ENCODE measurements around the gene NUDT14.
A peak's percentile ranks its signal among the peaks of the same experiment; 100 is the strongest.

The NUDT14 gene

DNA sequence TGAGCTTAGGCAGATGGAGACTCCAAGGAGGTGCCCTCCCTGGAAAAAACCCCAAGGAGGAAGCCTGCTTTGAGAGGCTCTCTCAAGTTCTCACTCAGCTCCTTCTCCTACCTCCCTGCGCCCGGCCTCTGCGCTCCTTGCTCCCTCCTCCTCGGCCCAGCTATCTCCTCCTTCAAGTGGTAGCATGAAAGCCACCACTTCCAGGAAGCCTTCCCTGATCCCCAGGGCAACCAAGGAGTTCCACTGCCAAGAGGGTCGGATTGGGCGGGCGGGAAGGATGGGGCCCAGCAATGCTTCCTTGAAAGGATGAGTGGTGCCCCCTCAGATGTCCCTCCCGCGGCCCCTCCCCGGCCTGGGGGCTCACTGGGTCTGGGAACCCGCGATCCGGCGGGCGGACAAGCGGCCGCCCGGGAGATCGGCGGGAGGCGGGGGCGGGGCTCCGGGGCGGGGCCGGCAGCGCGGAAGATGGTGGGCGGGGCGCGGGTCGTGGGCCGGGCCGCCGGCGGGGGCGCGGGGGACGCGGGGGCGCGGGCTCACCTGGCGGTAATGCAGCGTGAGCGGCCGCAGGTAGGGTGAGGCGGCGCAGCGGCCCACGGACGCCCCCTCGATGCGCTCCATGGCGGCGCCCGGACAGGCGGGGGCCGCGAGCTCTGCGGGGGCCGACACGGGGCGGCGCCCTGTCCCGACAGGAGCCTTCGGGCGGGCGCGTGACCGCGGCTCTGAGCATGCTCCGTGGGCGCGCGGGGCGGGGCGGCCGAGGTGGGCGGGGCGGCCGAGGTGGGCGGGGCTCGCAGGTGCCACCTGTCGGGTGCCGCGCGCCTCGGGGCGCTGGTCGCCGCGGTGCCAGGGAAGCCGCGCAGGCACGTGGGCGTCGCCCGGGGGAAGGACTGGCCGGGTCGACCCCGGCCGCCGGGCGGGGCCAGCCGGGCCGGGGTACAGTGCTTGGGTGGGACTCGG lies at the start of gene NUDT14:
Gene NUDT14 (minus strand): TSS at position 721 of the 957 bp plus-strand sequence. CDS start 103 bp downstream, at position 618.
- H3K4me3 ChIP-seq (ENCODE audit: low read depth, low read length), result peak within 1 kb of the TSS; percentile 57
- TF ChIP-seq, protein P1, sequence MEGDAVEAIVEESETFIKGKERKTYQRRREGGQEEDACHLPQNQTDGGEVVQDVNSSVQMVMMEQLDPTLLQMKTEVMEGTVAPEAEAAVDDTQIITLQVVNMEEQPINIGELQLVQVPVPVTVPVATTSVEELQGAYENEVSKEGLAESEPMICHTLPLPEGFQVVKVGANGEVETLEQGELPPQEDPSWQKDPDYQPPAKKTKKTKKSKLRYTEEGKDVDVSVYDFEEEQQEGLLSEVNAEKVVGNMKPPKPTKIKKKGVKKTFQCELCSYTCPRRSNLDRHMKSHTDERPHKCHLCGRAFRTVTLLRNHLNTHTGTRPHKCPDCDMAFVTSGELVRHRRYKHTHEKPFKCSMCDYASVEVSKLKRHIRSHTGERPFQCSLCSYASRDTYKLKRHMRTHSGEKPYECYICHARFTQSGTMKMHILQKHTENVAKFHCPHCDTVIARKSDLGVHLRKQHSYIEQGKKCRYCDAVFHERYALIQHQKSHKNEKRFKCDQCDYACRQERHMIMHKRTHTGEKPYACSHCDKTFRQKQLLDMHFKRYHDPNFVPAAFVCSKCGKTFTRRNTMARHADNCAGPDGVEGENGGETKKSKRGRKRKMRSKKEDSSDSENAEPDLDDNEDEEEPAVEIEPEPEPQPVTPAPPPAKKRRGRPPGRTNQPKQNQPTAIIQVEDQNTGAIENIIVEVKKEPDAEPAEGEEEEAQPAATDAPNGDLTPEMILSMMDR (IDR thresholded peaks at IDR 0.05; ENCODE audit: low read depth, low read length, missing control alignments), result no peak
- DNase-seq (ENCODE audit: low read depth), result no peak

DNA sequence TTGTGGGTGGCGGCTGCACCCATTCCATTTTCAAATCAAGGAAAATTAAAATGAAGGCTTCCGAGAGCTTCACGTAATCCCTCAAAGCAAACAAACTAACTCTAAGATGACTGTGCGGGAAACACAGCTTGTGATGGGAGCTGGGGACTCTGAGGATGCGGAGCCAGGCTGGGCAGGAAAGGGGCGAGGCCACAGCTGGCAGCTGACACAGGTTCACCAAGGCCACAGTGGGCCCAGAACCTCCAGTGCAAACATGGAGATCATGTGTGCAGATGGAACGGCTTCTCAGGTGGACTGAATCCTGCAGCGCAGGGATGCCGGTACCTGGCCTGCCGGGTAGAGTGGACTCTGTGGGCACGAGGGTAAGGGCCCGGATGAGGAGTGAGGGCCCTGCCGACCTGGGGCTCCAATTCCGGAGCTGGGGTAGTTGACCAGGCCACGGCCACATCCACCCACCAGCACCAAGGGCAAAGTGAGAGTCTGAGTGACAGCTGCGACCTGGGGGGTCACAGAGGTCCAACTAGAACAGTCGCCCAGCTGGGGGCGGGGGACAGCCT lies 48.1 kb upstream of the NUDT14 start:
- no peak overlapping the region for H3K4me3 ChIP-seq (ENCODE audit: low read depth, low read length)
- TF ChIP-seq, protein P1 (IDR thresholded peaks at IDR 0.05; ENCODE audit: low read depth, low read length, missing control alignments), result no peak
- DNase-seq (ENCODE audit: low read depth), result no peak

- TF ChIP-seq, protein P1 (IDR thresholded peaks at IDR 0.05; ENCODE audit: low read depth, low read length, missing control alignments), result no peak
- no peak overlapping the region for H3K4me3 ChIP-seq (ENCODE audit: low read depth, low read length)
- no peak for DNase-seq (ENCODE audit: low read depth)
Measured at GRCh38 chr14:105228562-105228961, 47.5 kb upstream of the NUDT14 start.

GRCh38 chr14:105227346-105227745 lies 46.2 kb upstream of the NUDT14 start:
- TF ChIP-seq, protein P1 (IDR thresholded peaks at IDR 0.05; ENCODE audit: low read depth, low read length, missing control alignments), result no peak
- no peak overlapping the region for H3K4me3 ChIP-seq (ENCODE audit: low read depth, low read length)
- DNase-seq (ENCODE audit: low read depth), result no peak

GRCh38 chr14:105226198-105226597 lies 45.1 kb upstream of the NUDT14 start:
- DNase-seq (ENCODE audit: low read depth), result no peak
- H3K4me3 ChIP-seq (ENCODE audit: low read depth, low read length), result no peak overlapping the region
- TF ChIP-seq, protein P1 (IDR thresholded peaks at IDR 0.05; ENCODE audit: low read depth, low read length, missing control alignments), result no peak

GRCh38 chr14:105224845-105225570 lies 43.9 kb upstream of the NUDT14 start:
- no peak overlapping the region for H3K4me3 ChIP-seq (ENCODE audit: low read depth, low read length)

More at GRCh38 chr14:105224845-105225570, 43.9 kb upstream of the NUDT14 start:
- TF ChIP-seq, protein P1 (IDR thresholded peaks at IDR 0.05; ENCODE audit: low read depth, low read length, missing control alignments), result no peak
- no peak for DNase-seq (ENCODE audit: low read depth)
